ENCODE results near the gene SMAD3. TPM values are rescaled to one million over a fixed set of nuclear protein-coding genes. Genes with fewer than 3 reads are reported as not detected.
"Not testable (repeated sequence)": the region's sequence is repeated elsewhere in the genome, so short reads cannot be mapped to it uniquely, and the experiment has no call there.

Gene SMAD3
- total RNA-seq, 1 experiment from 2014 or later: 89.2 TPM

GRCh38 chr15:67019069-67019468 lies 46.3 kb upstream of the SMAD3 start (continued):
- TF ChIP-seq MAX (IDR thresholded peaks at IDR 0.05) (no peak), FOSL1 (IDR thresholded peaks at IDR 0.05; ENCODE audit: low read depth) (no peak), JUND (IDR thresholded peaks at IDR 0.05) (no peak), CBX3 (IDR thresholded peaks at IDR 0.05; ENCODE audit: low read depth) (no peak), EGR1 (IDR thresholded peaks at IDR 0.05; ENCODE audit: low read depth) (no peak), EZH2phosphoT487 (IDR thresholded peaks at IDR 0.05; ENCODE audit: borderline replicate concordance) (no peak)

- H3K79me2 ChIP-seq (ENCODE audit: insufficient read depth, low read length): no peaks in the 10 kb centered on the region
- no peak overlapping the region for H3K27ac ChIP-seq (ENCODE audit: low read depth, low read length)
- intact Hi-C loops (cut with micrococcal nuclease): no loop called here
- peaks cover 26 to 46% of the 10 kb centered on the region in 2 experiments for H3K4me1 ChIP-seq (ENCODE audit: control insufficient read depth in 1 of 2, insufficient read depth in 2 of 2, low read length in 2 of 2)
- no peak overlapping the region for H2AFZ ChIP-seq (ENCODE audit: low read depth, low read length, poor library complexity, severe bottlenecking)
- ChIA-PET CTCF (no interaction called here), RAD21 (ENCODE audit: low non-redundant PET in 1 of 2, low total read pairs in 2 of 2, uncharacterized antibody in 2 of 2, unreplicated experiment in 2 of 2) (no interaction called here), POLR2A (no interaction called here)
- H3K4me3 ChIP-seq (replicated peaks in 1 of 2; ENCODE audit: low read depth in 1 of 2, low read length in 2 of 2): no peak overlapping the region
- H3K27me3 ChIP-seq (ENCODE audit: insufficient read depth, low read length): no peaks in the 10 kb centered on the region
- ATAC-seq (no peak), DNase-seq (ENCODE audit: low read depth, low spot score) (no peak)
- no peaks in the 10 kb centered on the region for H3K9me2 ChIP-seq (ENCODE audit: insufficient read depth)
- BruUV-seq (replicated peaks): no TSS peak
- no peak for TF ChIP-seq ZNF274 (IDR thresholded peaks at IDR 0.05; ENCODE audit: low read depth, low read length)
- no peak for TF ChIP-seq FOSL1 (IDR thresholded peaks at IDR 0.05; ENCODE audit: low read depth)
- TF ChIP-seq ELF1 (IDR thresholded peaks at IDR 0.05; ENCODE audit: borderline replicate concordance, low read depth): no peak
- TF ChIP-seq SP1 (IDR thresholded peaks at IDR 0.05; ENCODE audit: low read depth): no peak
- TF ChIP-seq SRF (IDR thresholded peaks at IDR 0.05; ENCODE audit: low read depth): no peak
- TF ChIP-seq POLR2AphosphoS5 (IDR thresholded peaks at IDR 0.05; ENCODE audit: low read depth, low read length): no peak
- no peak for TF ChIP-seq ATF3 (IDR thresholded peaks at IDR 0.05)
- no peak for TF ChIP-seq ZFX (IDR thresholded peaks at IDR 0.05)
- TF ChIP-seq EGR1 (IDR thresholded peaks at IDR 0.05; ENCODE audit: low read depth): no peak
- no peak for TF ChIP-seq YY1 (IDR thresholded peaks at IDR 0.05; ENCODE audit: extremely low read depth, insufficient replicate concordance, low read depth, low read length)
- H4K20me1 ChIP-seq (ENCODE audit: insufficient read depth): no peaks in the 10 kb centered on the region
- H3K9me3 ChIP-seq (ENCODE audit: control insufficient read depth in 1 of 2, insufficient read depth in 1 of 2, low read depth in 1 of 2, low read length in 2 of 2): no peaks in the 10 kb centered on the region
- H3K4me2 ChIP-seq (ENCODE audit: low read length): no peak overlapping the region
- H3K36me3 ChIP-seq (ENCODE audit: control insufficient read depth in 1 of 2, insufficient read depth in 2 of 2, low read length in 2 of 2): no peaks in the 10 kb centered on the region
- H3K9ac ChIP-seq (ENCODE audit: low read length): no peak overlapping the region
Observed at GRCh38 chr15:67019884-67020520, 45.4 kb upstream of the SMAD3 start.

- H3K4me3 ChIP-seq (replicated peaks in 1 of 2; ENCODE audit: low read depth in 1 of 2, low read length in 2 of 2); H3K79me2 ChIP-seq (ENCODE audit: insufficient read depth, low read length); CTCF ChIA-PET; BruUV-seq (replicated peaks); H3K4me2 ChIP-seq (ENCODE audit: low read length); H3K9me2 ChIP-seq (ENCODE audit: insufficient read depth); H3K27ac ChIP-seq (ENCODE audit: low read depth, low read length); RAD21 ChIA-PET (ENCODE audit: low non-redundant PET in 1 of 2, low total read pairs in 2 of 2, uncharacterized antibody in 2 of 2, unreplicated experiment in 2 of 2); POLR2A ChIA-PET; H2AFZ ChIP-seq (ENCODE audit: low read depth, low read length, poor library complexity, severe bottlenecking); H3K9me3 ChIP-seq (ENCODE audit: control insufficient read depth in 1 of 2, insufficient read depth in 1 of 2, low read depth in 1 of 2, low read length in 2 of 2); H3K27me3 ChIP-seq (ENCODE audit: insufficient read depth, low read length); DNase-seq (ENCODE audit: low read depth, low spot score); H3K9ac ChIP-seq (ENCODE audit: low read length); intact Hi-C loops (cut with micrococcal nuclease); H4K20me1 ChIP-seq (ENCODE audit: insufficient read depth); H3K36me3 ChIP-seq (ENCODE audit: control insufficient read depth in 1 of 2, insufficient read depth in 2 of 2, low read length in 2 of 2); ATAC-seq: not testable (repeated sequence)
- peaks cover 32 to 52% of the 10 kb centered on the region in 2 experiments for H3K4me1 ChIP-seq (ENCODE audit: control insufficient read depth in 1 of 2, insufficient read depth in 2 of 2, low read length in 2 of 2)
Observed at GRCh38 chr15:67020668-67021067, 44.7 kb upstream of the SMAD3 start.
